ENCODE measurements around the gene MYEF2.

The MYEF2 gene

GRCh38 chr15:48126667-48127355, 51.3 kb downstream of the MYEF2 start:
- ATAC-seq: no peak
- no peak for TF ChIP-seq ZFP30 (CRISPR knock-in tag; IDR thresholded peaks at IDR 0.05)
- TF ChIP-seq POU6F1 (CRISPR knock-in tag; IDR thresholded peaks at IDR 0.05; ENCODE audit: borderline replicate concordance, low read depth): no peak
- no peak for TF ChIP-seq TOX (CRISPR knock-in tag; IDR thresholded peaks at IDR 0.05; ENCODE audit: borderline replicate concordance)
- no peak for TF ChIP-seq PATZ1 (CRISPR knock-in tag; IDR thresholded peaks at IDR 0.05; ENCODE audit: borderline replicate concordance)
- no peak for TF ChIP-seq ZFP3 (CRISPR knock-in tag; IDR thresholded peaks at IDR 0.05)
- TF ChIP-seq CSRNP3 (CRISPR knock-in tag; IDR thresholded peaks at IDR 0.05): no peak
- TF ChIP-seq ZNF70 (CRISPR knock-in tag; IDR thresholded peaks at IDR 0.05): no peak
- no peak for TF ChIP-seq TCF4 (CRISPR knock-in tag; IDR thresholded peaks at IDR 0.05; ENCODE audit: borderline replicate concordance)
- no peak for TF ChIP-seq ZNF8 (CRISPR knock-in tag; IDR thresholded peaks at IDR 0.05)
- no peak for TF ChIP-seq BACH2 (CRISPR knock-in tag; IDR thresholded peaks at IDR 0.05; ENCODE audit: borderline replicate concordance)
- TF ChIP-seq RARB (CRISPR knock-in tag; IDR thresholded peaks at IDR 0.05): no peak

- ATAC-seq: no peak
- TF ChIP-seq RARB (CRISPR knock-in tag; IDR thresholded peaks at IDR 0.05) (no peak), CSRNP3 (CRISPR knock-in tag; IDR thresholded peaks at IDR 0.05) (no peak), TCF4 (CRISPR knock-in tag; IDR thresholded peaks at IDR 0.05; ENCODE audit: borderline replicate concordance) (no peak), POU6F1 (CRISPR knock-in tag; IDR thresholded peaks at IDR 0.05; ENCODE audit: borderline replicate concordance, low read depth) (no peak), OSR1 (CRISPR knock-in tag; IDR thresholded peaks at IDR 0.05) (no peak), ZFP3 (CRISPR knock-in tag; IDR thresholded peaks at IDR 0.05) (no peak), GLIS3 (CRISPR knock-in tag; IDR thresholded peaks at IDR 0.05) (no peak), ZC3H10 (CRISPR knock-in tag; IDR thresholded peaks at IDR 0.05) (no peak), ESRRG (CRISPR knock-in tag; IDR thresholded peaks at IDR 0.05) (no peak), TSHZ2 (CRISPR knock-in tag; IDR thresholded peaks at IDR 0.05) (no peak), PATZ1 (CRISPR knock-in tag; IDR thresholded peaks at IDR 0.05; ENCODE audit: borderline replicate concordance) (no peak), ARNTL (CRISPR knock-in tag; IDR thresholded peaks at IDR 0.05; ENCODE audit: borderline replicate concordance, low read depth) (no peak)
Observed at GRCh38 chr15:48121849-48122248, 56.2 kb downstream of the MYEF2 start.

Data from SK-N-SH treated with all-trans-retinoic acid at 6 μM for 48 hours (cell line).